Gastrocnemius medialis (tissue), 4 donors: ENCODE data around the gene KCNMB3.

ENCODE experiments used
- POLR2A ChIP-seq, 2 donors: fragments of 450-650 bp; IDR thresholded peaks; one replicate each; pipeline ENCODE4 v1.6.1; 2017; ENCODE audit warnings: antibody characterized with exemption in 2 of 2, mild to moderate bottlenecking in 2 of 2, moderate library complexity in 2 of 2
- TF ChIP-seq, protein P1 (sequence below), 5 experiments: fragments of 450-650 bp in 3 of 5; fragments of 200-600 bp in 2 of 5; sonication (generic) in 2 of 5; IDR thresholded peaks in 4 of 5; conservative IDR thresholded peaks in 1 of 5; 1 replicate in 4 of 5; 2 replicates in 1 of 5; pipeline ENCODE4 v1.5.1; 2016 to 2019; ENCODE audit warnings: antibody characterized with exemption in 5 of 5, mild to moderate bottlenecking in 3 of 5, moderate library complexity in 3 of 5

DNA sequence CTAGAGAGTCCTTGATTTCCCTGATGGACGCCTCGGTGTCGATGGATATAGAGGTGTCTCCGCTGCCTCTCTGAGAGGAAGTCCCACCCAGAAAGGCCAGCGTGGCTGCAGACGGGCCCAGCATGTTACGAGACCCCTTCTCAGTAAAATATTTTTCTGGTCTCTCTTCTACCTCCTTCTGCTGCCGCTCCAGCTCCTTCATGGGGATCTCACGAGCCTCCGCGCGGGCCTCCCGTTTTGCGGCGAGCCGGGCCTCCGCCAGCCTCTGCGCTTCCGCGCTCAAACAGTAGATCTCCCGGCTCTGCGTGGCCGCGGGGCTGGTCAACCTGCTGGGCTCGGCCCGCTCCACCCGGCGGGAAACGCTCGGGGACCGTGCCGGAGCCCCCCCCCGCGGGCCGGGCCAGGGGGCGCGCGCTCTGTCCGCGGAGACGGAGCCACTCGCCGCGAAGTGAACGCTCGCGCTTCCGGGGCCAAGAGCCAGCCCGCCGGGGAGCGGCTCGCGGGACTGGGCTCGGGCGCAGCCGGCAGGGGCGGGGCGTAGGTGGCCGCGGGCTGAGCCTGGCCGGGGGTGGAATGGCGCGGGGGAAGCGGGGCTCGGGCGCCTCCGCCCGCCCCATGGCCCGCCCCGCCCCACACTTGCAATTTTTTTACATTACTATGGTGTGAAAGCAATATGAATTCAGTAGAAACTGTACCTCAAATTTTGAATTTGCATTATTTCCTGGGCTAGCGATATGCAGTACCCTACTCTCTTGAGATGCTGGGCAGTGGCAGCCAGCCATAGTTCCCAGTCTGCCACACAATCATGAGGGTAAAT is 10.2 kb upstream of the KCNMB3 start:
- peak in 1 of 2 donors; percentile 16 for TF ChIP-seq POLR2A (IDR thresholded peaks at IDR 0.05)
- TF ChIP-seq, protein P1, sequence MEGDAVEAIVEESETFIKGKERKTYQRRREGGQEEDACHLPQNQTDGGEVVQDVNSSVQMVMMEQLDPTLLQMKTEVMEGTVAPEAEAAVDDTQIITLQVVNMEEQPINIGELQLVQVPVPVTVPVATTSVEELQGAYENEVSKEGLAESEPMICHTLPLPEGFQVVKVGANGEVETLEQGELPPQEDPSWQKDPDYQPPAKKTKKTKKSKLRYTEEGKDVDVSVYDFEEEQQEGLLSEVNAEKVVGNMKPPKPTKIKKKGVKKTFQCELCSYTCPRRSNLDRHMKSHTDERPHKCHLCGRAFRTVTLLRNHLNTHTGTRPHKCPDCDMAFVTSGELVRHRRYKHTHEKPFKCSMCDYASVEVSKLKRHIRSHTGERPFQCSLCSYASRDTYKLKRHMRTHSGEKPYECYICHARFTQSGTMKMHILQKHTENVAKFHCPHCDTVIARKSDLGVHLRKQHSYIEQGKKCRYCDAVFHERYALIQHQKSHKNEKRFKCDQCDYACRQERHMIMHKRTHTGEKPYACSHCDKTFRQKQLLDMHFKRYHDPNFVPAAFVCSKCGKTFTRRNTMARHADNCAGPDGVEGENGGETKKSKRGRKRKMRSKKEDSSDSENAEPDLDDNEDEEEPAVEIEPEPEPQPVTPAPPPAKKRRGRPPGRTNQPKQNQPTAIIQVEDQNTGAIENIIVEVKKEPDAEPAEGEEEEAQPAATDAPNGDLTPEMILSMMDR (IDR thresholded peaks at IDR 0.05 in 4 of 5, conservative IDR thresholded peaks at IDR 0.05 in 1 of 5) = no peak
